ENCODE data around the gene BFAR. TPM values are rescaled to one million over a fixed set of nuclear protein-coding genes. Genes with fewer than 3 reads are reported as not detected.
"Not testable (repeated sequence)": the region's sequence is repeated elsewhere in the genome, so short reads cannot be mapped to it uniquely, and the experiment has no call there.

Gene BFAR
- total and polyA plus RNA-seq, 9 of the 15 experiments (the other 6 are each of a cell fraction or from before 2014, with no cell fraction given): 45.0 to 82.6 (median 60.4) TPM

DNA sequence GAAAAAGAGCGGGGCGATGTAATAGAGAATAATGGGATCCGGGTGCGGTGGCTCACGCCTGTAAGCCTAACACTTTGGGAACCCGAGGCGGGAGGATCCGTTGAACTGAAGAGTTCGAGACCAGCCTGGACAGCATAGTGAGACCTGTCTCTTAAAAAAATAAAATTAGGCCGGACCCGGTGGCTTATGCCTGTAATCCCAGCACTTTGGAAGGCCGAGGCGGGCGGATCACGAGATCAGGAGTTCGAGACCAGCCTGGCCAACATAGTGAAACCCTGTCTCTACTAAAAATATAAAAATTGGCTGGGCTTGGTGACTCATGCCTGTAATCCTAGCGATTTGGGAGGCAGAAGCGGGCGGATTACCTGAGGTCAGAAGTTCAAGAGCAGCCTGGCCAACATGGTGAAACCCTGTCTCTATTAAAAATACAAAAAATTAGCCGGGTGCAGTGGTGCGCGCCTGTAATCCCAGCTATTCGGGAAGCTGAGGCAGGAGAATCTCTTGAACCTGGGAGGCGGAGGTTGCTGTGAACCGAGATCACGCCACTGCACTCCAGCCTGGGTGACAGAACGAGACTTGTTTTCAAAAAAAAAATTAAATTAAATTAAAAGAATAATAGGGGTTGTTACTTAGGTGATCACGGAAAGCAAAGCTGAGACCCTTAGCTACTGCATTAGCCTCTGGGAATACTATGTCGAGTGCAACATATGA, 2.0 kb upstream of the BFAR start (continued):
- TF ChIP-seq NR2C1 (IDR thresholded peaks at IDR 0.05); NR2C2 (CRISPR knock-in tag; IDR thresholded peaks at IDR 0.05); JUN (CRISPR knock-in tag; IDR thresholded peaks at IDR 0.05; ENCODE audit: borderline replicate concordance); NR4A1 (CRISPR knock-in tag; IDR thresholded peaks at IDR 0.05): not testable (repeated sequence)
- TF ChIP-seq NR2C1 (tag; IDR thresholded peaks at IDR 0.05): peak; percentile 30; the same call in 1 of the 2 replicates
- TF ChIP-seq, protein P1, sequence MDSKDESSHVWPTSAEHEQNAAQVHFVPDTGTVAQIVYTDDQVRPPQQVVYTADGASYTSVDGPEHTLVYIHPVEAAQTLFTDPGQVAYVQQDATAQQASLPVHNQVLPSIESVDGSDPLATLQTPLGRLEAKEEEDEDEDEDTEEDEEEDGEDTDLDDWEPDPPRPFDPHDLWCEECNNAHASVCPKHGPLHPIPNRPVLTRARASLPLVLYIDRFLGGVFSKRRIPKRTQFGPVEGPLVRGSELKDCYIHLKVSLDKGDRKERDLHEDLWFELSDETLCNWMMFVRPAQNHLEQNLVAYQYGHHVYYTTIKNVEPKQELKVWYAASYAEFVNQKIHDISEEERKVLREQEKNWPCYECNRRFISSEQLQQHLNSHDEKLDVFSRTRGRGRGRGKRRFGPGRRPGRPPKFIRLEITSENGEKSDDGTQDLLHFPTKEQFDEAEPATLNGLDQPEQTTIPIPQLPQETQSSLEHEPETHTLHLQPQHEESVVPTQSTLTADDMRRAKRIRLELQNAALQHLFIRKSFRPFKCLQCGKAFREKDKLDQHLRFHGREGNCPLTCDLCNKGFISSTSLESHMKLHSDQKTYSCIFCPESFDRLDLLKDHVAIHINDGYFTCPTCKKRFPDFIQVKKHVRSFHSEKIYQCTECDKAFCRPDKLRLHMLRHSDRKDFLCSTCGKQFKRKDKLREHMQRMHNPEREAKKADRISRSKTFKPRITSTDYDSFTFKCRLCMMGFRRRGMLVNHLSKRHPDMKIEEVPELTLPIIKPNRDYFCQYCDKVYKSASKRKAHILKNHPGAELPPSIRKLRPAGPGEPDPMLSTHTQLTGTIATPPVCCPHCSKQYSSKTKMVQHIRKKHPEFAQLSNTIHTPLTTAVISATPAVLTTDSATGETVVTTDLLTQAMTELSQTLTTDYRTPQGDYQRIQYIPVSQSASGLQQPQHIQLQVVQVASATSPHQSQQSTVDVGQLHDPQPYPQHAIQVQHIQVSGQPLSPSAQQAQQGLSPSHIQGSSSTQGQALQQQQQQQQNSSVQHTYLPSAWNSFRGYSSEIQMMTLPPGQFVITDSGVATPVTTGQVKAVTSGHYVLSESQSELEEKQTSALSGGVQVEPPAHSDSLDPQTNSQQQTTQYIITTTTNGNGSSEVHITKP (IDR thresholded peaks at IDR 0.05; ENCODE audit: partially characterized antibody): peak; percentile 2
- TF ChIP-seq MTA1 (IDR thresholded peaks at IDR 0.05; ENCODE audit: borderline replicate concordance): peak; percentile 13; the same call in 1 of the 2 replicates
- peak; percentile 78; the same call in 1 of the 2 replicates for TF ChIP-seq NFRKB (IDR thresholded peaks at IDR 0.05; ENCODE audit: low read depth)
- peak; percentile 55; the same call in 1 of the 2 replicates for TF ChIP-seq NR2C2 (tag; IDR thresholded peaks at IDR 0.05)
- peak; percentile 72 for TF ChIP-seq ZNF766 (CRISPR knock-in tag; conservative IDR thresholded peaks at IDR 0.05)
- TF ChIP-seq, protein P2, sequence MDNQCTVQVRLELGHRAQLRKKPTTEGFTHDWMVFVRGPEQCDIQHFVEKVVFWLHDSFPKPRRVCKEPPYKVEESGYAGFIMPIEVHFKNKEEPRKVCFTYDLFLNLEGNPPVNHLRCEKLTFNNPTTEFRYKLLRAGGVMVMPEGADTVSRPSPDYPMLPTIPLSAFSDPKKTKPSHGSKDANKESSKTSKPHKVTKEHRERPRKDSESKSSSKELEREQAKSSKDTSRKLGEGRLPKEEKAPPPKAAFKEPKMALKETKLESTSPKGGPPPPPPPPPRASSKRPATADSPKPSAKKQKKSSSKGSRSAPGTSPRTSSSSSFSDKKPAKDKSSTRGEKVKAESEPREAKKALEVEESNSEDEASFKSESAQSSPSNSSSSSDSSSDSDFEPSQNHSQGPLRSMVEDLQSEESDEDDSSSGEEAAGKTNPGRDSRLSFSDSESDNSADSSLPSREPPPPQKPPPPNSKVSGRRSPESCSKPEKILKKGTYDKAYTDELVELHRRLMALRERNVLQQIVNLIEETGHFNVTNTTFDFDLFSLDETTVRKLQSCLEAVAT (IDR thresholded peaks at IDR 0.05): 0 out of 4 replicates have a peak, but pooled peaks of 1 of the 2 experiments have one; percentile 2
- peak; percentile 36 to 68; a peak in 2 of 4 replicates for TF ChIP-seq KDM1A (IDR thresholded peaks at IDR 0.05)
- 0 out of 2 replicates have a peak, but pooled peaks have one; percentile 40 for TF ChIP-seq JUN (IDR thresholded peaks at IDR 0.05; ENCODE audit: borderline replicate concordance, low read depth, low read length)
- 0 out of 2 replicates have a peak, but pooled peaks have one; percentile 37 for TF ChIP-seq NR4A1 (tag; IDR thresholded peaks at IDR 0.05)
- peak; percentile 62 for TF ChIP-seq POLR2H (tag; IDR thresholded peaks at IDR 0.05; ENCODE audit: low read depth)
- TF ChIP-seq ADNP (tag; IDR thresholded peaks at IDR 0.05): peak; percentile 93
- 0 out of 2 replicates have a peak, but pooled peaks have one; percentile 19 for TF ChIP-seq ZNF830 (CRISPR knock-in tag; IDR thresholded peaks at IDR 0.05)
- TF ChIP-seq, protein P3, sequence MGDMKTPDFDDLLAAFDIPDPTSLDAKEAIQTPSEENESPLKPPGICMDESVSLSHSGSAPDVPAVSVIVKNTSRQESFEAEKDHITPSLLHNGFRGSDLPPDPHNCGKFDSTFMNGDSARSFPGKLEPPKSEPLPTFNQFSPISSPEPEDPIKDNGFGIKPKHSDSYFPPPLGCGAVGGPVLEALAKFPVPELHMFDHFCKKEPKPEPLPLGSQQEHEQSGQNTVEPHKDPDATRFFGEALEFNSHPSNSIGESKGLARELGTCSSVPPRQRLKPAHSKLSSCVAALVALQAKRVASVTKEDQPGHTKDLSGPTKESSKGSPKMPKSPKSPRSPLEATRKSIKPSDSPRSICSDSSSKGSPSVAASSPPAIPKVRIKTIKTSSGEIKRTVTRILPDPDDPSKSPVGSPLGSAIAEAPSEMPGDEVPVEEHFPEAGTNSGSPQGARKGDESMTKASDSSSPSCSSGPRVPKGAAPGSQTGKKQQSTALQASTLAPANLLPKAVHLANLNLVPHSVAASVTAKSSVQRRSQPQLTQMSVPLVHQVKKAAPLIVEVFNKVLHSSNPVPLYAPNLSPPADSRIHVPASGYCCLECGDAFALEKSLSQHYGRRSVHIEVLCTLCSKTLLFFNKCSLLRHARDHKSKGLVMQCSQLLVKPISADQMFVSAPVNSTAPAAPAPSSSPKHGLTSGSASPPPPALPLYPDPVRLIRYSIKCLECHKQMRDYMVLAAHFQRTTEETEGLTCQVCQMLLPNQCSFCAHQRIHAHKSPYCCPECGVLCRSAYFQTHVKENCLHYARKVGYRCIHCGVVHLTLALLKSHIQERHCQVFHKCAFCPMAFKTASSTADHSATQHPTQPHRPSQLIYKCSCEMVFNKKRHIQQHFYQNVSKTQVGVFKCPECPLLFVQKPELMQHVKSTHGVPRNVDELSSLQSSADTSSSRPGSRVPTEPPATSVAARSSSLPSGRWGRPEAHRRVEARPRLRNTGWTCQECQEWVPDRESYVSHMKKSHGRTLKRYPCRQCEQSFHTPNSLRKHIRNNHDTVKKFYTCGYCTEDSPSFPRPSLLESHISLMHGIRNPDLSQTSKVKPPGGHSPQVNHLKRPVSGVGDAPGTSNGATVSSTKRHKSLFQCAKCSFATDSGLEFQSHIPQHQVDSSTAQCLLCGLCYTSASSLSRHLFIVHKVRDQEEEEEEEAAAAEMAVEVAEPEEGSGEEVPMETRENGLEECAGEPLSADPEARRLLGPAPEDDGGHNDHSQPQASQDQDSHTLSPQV (IDR thresholded peaks at IDR 0.05): peak; percentile 68; the same call in 1 of the 2 replicates
- TF ChIP-seq FOSL1 (tag; conservative IDR thresholded peaks at IDR 0.05): peak; percentile 82

Data from K562 (cell line).